GM10266 (cell line): Measurements from ENCODE around the gene GLS.

Experiments used
- DNase-seq: peaks from one replicate; pipeline ENCODE4 v3.0.0; 2012; ENCODE audit errors: extremely low spot score
- CTCF ChIP-seq: IDR thresholded peaks from 2 replicates; pipeline ENCODE4 v1.5.1; 2012; ENCODE audit warnings: mild to moderate bottlenecking, low read depth; ENCODE audit not compliant: control insufficient read depth, insufficient read depth; ENCODE audit errors: missing control alignments

GLS gene

DNA sequence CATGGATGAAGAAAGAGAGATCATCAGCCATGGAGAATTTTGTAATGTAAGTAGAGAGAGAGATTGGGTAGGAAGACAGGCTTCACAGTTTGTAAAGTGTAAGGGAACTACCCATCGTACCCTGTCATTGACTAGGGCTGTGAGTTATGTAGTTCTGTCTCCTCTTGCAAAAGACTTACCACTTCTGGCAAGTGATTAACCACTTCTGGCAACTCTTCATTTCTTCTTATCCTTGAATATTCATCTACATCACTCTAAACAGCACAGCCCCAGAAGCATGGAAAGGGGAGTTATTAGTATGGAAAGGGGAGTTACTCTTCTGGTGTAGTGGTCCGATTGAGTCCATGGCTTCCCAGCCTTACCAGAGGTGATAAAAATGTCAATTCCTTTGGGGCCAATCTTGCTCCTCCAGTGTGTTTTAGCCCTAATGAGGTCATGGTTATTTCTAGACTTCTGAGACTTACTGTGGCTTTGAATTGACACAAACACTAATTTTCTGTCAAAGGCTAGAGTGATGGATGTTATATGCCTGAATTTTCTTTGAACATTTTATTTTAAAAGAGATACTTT lies 81.4 kb downstream of the GLS start:
- TF ChIP-seq CTCF: no peak
- peak; percentile 31 for DNase-seq

DNA sequence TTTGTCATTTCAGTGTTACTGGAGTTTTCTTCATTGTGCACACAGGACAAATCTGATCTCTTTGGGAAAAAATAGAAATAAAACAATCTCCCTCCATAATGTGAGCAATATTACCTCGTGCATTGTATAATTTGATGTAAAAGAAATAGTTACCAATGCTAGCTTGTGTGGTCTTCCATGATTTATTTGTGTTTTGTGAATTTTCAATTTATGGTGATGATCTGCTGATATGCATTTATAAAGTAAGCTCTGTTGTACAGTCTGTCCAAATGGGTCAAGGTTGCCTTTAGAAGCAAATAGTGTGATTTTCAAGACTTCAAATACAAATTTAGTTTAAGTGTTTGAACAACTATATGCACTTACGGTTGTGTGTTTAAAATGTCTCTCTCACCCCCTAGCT lies 82.5 kb downstream of the GLS start:
- DNase-seq: no peak
- no peak for TF ChIP-seq CTCF

- DNase-seq: no peak
- no peak for TF ChIP-seq CTCF
These were observed 83.7 kb downstream of the GLS start for GRCh38 chr2:190964170-190964795.

GRCh38 chr2:190965580-190966222 lies 85.1 kb downstream of the GLS start:
- DNase-seq: no peak
- no peak for TF ChIP-seq CTCF

GRCh38 chr2:190968522-190968921 lies 87.9 kb downstream of the GLS start:
- DNase-seq: no peak

DNA sequence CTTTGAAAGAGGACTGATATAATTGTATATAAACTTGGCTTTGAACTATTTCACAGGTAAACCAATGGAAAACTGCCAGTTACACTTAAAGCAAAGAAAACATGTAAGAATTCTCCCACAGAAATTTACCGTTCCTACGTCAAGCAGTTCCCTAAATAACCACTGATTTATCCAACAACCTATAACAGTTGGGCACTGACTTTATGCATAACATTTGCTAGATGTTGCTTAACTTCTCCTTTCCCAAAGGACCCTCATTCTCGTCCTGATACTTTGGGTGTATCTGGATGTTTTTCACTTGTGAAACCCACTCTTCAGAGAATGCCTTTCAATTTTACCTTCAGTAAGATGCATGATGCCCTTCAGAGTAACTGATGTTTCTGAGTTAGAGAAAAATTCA lies 89.5 kb downstream of the GLS start:
- DNase-seq: no peak
- TF ChIP-seq CTCF: no peak

More at GRCh38 chr2:190968522-190968921, 87.9 kb downstream of the GLS start:
- no peak for TF ChIP-seq CTCF
